SIG-M5 (cell line): Measurements from ENCODE around the gene BRD4.

Experiments
- DNase-seq: peaks from one replicate; lab custom pipeline; 2025; lab: John Stamatoyannopoulos, UW

Gene BRD4

DNA sequence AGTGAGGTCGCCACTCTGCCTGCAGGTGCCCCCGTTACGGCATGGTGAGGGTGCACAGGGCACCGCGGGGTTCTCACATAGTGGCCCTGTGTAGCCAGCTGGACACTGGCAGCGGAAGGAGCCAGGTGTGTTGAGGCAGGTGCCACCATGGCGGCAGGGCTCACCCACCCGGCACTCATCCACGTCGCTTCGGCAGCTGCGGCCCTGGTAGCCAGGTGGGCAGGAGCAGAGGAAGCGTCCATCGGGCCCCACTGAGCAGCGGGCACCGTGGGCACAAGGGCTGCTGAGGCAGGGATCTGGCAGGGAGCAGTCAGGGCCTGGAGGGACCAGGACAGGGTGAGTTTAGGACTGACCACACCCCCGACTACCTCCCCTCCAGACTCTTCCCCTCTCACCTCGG, 140.4 kb downstream of the BRD4 start:
- DNase-seq: no peak

DNA sequence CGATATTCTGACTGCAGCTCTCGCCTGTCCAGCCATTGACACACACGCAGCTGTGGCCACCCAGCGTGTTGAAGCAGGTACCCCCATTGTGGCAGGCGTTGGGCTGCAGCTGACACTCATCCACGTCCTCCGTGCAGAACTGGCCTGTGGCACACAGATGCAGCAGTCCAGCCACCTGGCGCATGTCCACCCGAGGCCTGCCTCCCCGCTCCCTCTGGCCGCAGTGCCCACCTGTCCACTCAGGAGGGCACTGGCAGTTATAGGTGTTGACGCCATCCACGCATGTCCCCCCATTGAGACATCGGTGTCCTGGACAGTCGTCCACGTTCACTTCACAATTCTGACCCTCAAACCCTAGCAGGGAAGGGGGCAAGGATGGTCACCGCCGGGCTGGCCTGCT, 140.8 kb downstream of the BRD4 start:
- DNase-seq: no peak

DNA sequence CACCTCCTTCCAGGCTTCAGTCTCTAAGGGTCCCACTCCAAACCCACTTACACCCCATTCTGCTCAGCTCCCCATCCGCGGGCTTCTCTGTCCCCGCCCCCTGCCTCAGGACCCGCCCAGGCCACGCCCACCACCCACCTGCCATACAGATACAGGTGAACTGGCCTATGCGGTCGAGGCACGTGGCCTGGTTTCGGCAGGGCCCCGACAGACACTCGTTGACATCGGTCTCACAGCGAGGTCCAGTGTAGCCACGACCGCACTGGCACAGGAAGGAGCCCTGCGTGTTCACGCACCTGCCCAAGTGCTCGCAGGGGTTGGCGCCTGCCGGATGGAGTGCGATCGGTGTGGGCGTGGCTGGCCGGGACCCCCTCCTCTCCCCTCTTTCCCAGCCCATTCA, 143.5 kb downstream of the BRD4 start:
- no peak for DNase-seq

DNA sequence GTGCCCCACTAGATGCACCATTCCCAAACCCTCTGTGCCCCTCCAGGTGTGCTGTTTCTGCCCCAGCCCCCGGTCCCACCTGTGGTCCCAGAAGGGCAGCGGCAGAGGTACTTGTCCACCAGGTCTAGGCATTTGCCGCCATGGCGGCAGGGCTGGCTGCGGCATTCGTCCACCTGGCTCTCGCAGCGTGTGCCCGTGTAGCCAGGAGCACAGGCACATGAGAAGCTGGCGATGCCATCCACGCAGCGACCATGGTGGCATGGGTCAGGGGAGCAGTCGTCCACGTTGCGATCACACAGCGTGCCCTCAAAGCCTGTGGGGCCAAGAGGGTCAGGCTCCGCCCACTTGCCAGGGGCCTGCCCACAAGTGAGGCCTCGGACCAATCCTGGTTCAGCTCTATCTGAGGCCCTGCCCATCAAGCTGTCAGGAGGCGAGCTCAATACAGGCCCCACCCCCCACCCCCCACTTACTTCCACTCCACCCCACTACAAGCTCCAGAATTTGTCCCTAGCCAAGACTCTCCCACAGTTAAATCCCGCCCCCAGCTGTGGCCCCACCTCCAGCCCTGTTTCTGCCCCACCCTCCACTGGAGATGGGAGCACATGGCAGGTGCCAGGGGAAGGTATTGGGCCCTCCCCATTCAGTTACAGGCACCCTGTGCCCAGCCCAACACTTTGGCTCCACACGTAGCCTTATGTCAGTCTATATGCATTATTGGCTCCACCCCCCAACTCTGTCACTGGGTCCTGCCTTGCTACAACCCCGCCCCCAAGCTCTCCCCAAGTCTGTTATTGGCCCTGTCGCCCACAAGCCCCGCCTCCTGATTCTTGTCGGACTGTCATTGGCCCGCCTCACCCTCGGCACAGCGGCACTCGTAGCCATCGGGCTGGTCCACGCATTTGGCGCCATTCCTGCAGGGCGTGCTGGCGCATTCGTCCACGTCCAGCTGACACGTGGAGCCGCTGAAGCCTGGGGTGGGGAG, 145.0 kb downstream of the BRD4 start:
- no peak for DNase-seq
